Fibroblast of lung (primary cell): Measurements from ENCODE around the gene HIPK2. TPM values are rescaled to one million over a fixed set of nuclear protein-coding genes. Genes with fewer than 3 reads are reported as not detected.
A peak's percentile ranks its signal among the peaks of the same experiment; 100 is the strongest.

Experiments used
- DNase-seq, 2 donors: peaks; one replicate each; pipeline versions ENCODE4 v3.0.0 to v3.0.0-alpha.2; 2010; ENCODE audit warnings: low read depth in 2 of 2
- H2AFZ ChIP-seq: 2 replicates; pipeline ENCODE4 v1.5.1; 2012; ENCODE audit warnings: low read length, control low read depth, inconsistent platforms
- H3K27ac ChIP-seq: 2 replicates; pipeline ENCODE4 v1.5.1; 2011; ENCODE audit warnings: low read length, control low read depth; ENCODE audit not compliant: insufficient read depth
- H3K27me3 ChIP-seq: 2 replicates; pipeline ENCODE4 v1.5.1; 2011; ENCODE audit warnings: mild to moderate bottlenecking, low read length; ENCODE audit not compliant: control insufficient read depth, insufficient read depth
- H3K36me3 ChIP-seq: 2 replicates; pipeline ENCODE4 v1.5.1; 2011; ENCODE audit warnings: low read length; ENCODE audit not compliant: control insufficient read depth, insufficient read depth
- H3K4me1 ChIP-seq: 2 replicates; pipeline ENCODE4 v1.5.1; 2011; ENCODE audit warnings: low read length; ENCODE audit not compliant: control insufficient read depth, insufficient read depth; ENCODE audit errors: extremely low read depth
- H3K4me2 ChIP-seq: 2 replicates; pipeline ENCODE4 v1.5.1; 2011; ENCODE audit warnings: low read length, control low read depth; ENCODE audit not compliant: insufficient read depth; ENCODE audit errors: extremely low read depth
- H3K4me3 ChIP-seq, 4 experiments: fragments of 200-600 bp in 1 of 4; sonication (generic) in 1 of 4; replicated peaks in 1 of 4; 2 replicates each; pipeline ENCODE4 v1.5.1; 2011 to 2016; ENCODE audit warnings: low read length in 4 of 4, low read depth in 3 of 4, mild to moderate bottlenecking in 3 of 4, control low read depth in 2 of 4, inconsistent platforms in 1 of 4, mixed read lengths in 1 of 4; ENCODE audit not compliant: insufficient read depth in 1 of 4; ENCODE audit errors: control extremely low read depth in 1 of 4
- H3K79me2 ChIP-seq: 2 replicates; pipeline ENCODE4 v1.5.1; 2012; ENCODE audit warnings: mild to moderate bottlenecking, low read length, inconsistent platforms; ENCODE audit not compliant: control insufficient read depth, insufficient read depth
- H3K9ac ChIP-seq: 2 replicates; pipeline ENCODE4 v1.5.1; 2011; ENCODE audit warnings: mild to moderate bottlenecking, low read length, control low read depth; ENCODE audit not compliant: insufficient read depth
- H3K9me3 ChIP-seq: 2 replicates; pipeline ENCODE4 v1.5.1; 2012; ENCODE audit warnings: low read depth, low read length; ENCODE audit not compliant: control insufficient read depth, insufficient read depth
- H4K20me1 ChIP-seq: 2 replicates; pipeline ENCODE4 v1.5.1; 2011; ENCODE audit warnings: low read length; ENCODE audit not compliant: control insufficient read depth, insufficient read depth; ENCODE audit errors: extremely low read depth
- EZH2 ChIP-seq: IDR thresholded peaks from 2 replicates; pipeline ENCODE4 v1.5.1; 2012; ENCODE audit warnings: low read length, control low read depth, mild to moderate bottlenecking; ENCODE audit errors: missing control alignments
- polyA plus RNA-seq, 2 donors: library from polyadenylated mRNA; depleted of rRNA in 1 of 2; stranded (reverse) in 1 of 2; unstranded in 1 of 2; fragments of >200 nt; gene quantifications; 2 replicates each; pipeline ENCODE4 v1.2.1, GENCODE V29; 2011 to 2012; ENCODE audit warnings: missing spikeins in 1 of 2
- total RNA-seq: library from RNA; depleted of rRNA; stranded (reverse); fragments of >200 nt; gene quantifications from 2 replicates; pipeline ENCODE4 v1.2.1, GENCODE V29; 2014
- TF ChIP-seq, protein P1 (sequence below), 2 donors: IDR thresholded peaks in 1 of 2; conservative IDR thresholded peaks in 1 of 2; 1 replicate in 1 of 2; 2 replicates in 1 of 2; pipeline ENCODE4 v1.5.1; 2011 to 2012; ENCODE audit warnings: low read length in 2 of 2, control low read depth in 1 of 2, inconsistent platforms in 1 of 2, low read depth in 1 of 2, mild to moderate bottlenecking in 1 of 2

The HIPK2 gene
- total and polyA plus RNA-seq, 2 donors (not counting 1 experiment from before 2014, with no cell fraction given), result 10.1 to 11.1 TPM

DNA sequence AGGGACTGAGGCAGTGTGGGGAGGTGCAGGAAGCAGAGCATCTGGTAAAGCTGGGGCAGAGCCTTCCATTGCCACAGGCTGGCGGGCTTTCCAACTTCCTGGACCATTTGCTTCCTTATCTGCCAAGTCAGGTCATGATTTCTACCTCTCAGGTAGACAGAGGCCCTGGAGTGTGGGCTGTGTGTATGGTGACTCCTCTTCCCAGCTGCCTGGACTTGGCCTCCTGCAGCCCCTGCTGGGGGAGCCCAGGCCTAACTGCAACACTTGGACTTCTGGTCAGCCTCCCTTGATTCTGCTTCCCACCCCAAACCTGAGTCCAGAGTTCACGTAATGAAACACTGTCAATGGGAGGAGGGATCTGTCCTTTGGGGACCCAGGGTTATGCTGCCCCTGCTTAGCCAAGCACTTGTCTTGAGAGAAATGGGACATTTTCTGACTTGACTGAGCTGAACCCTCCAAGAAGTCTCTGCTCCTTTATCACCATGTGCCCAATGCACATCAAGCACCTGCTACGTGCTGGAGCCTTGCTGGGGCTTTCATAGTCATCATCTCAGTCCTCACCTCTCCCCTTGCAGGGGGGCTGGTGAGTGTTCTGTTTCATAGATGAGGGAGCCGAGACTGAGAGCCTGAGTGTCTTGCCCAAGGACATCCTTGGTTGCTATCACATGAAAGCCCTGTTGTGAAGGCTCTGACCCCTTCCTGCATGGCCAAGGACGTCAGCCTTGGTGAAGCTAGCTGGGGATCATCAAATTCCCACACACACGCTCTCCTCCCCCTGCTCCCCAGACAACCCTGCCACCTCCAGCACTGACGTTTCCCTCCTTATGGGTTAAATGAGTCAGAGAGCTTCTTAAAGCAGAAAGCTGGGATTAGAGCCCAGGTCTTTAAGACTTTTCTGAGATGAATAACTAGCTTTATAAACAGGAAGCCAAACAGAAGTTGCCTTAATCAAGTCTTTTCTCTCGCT, 250.9 kb downstream of the HIPK2 start:
- H3K9me3 ChIP-seq, result no peaks in the 10 kb centered on the region
- H3K27ac ChIP-seq, result no peak overlapping the region
- H3K4me2 ChIP-seq, result peak overlapping the region; percentile 56
- H3K36me3 ChIP-seq, result no peaks in the 10 kb centered on the region
- H3K9ac ChIP-seq, result no peak overlapping the region
- H3K4me1 ChIP-seq, result peaks cover 3% of the 10 kb centered on the region
- H2AFZ ChIP-seq, result no peak overlapping the region
- no peak overlapping the region for H3K4me3 ChIP-seq
- TF ChIP-seq EZH2, result no peak
- TF ChIP-seq, protein P1, sequence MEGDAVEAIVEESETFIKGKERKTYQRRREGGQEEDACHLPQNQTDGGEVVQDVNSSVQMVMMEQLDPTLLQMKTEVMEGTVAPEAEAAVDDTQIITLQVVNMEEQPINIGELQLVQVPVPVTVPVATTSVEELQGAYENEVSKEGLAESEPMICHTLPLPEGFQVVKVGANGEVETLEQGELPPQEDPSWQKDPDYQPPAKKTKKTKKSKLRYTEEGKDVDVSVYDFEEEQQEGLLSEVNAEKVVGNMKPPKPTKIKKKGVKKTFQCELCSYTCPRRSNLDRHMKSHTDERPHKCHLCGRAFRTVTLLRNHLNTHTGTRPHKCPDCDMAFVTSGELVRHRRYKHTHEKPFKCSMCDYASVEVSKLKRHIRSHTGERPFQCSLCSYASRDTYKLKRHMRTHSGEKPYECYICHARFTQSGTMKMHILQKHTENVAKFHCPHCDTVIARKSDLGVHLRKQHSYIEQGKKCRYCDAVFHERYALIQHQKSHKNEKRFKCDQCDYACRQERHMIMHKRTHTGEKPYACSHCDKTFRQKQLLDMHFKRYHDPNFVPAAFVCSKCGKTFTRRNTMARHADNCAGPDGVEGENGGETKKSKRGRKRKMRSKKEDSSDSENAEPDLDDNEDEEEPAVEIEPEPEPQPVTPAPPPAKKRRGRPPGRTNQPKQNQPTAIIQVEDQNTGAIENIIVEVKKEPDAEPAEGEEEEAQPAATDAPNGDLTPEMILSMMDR (conservative IDR thresholded peaks at IDR 0.05 in 1 of 2, IDR thresholded peaks at IDR 0.05 in 1 of 2; ENCODE audit: low read depth in 1 of 2, low read length in 2 of 2), result no peak
- peak; percentile 82 to 96 for DNase-seq
- H4K20me1 ChIP-seq, result no peaks in the 10 kb centered on the region
- peaks cover 19% of the 10 kb centered on the region for H3K27me3 ChIP-seq
- H3K79me2 ChIP-seq, result no peaks in the 10 kb centered on the region

DNA sequence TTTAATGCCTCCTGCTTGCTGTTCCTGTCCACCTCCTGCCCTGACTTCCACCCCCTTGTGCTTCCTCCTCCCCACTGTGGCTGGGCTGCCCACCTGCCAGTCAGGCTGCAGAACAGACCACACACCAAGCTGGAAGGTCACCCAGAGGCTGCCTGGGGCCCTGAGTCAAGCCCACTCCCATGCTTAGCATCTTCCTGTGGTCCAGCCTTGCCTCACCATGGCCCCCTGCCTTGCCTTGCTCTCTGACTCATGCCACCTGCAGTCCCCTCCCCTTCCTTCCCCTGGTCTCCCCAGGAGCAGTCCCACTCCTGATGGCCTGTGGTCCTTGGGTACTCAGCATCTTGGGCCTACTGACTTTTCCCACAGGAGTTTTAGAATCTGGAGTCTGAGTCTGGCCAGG, 252.0 kb downstream of the HIPK2 start:
- DNase-seq, result no peak
- no peaks in the 10 kb centered on the region for H3K9me3 ChIP-seq
- H3K9ac ChIP-seq, result no peak overlapping the region
- no peak overlapping the region for H3K4me2 ChIP-seq
- H3K4me1 ChIP-seq, result peaks cover 3% of the 10 kb centered on the region
- H3K27me3 ChIP-seq, result peaks cover 21% of the 10 kb centered on the region
- TF ChIP-seq, protein P1 (conservative IDR thresholded peaks at IDR 0.05 in 1 of 2, IDR thresholded peaks at IDR 0.05 in 1 of 2; ENCODE audit: low read depth in 1 of 2, low read length in 2 of 2), result no peak
- TF ChIP-seq EZH2, result no peak
- no peaks in the 10 kb centered on the region for H4K20me1 ChIP-seq
- H2AFZ ChIP-seq, result no peak overlapping the region
- no peak overlapping the region for H3K4me3 ChIP-seq
- H3K27ac ChIP-seq, result no peak overlapping the region
- no peaks in the 10 kb centered on the region for H3K36me3 ChIP-seq
- no peaks in the 10 kb centered on the region for H3K79me2 ChIP-seq

DNA sequence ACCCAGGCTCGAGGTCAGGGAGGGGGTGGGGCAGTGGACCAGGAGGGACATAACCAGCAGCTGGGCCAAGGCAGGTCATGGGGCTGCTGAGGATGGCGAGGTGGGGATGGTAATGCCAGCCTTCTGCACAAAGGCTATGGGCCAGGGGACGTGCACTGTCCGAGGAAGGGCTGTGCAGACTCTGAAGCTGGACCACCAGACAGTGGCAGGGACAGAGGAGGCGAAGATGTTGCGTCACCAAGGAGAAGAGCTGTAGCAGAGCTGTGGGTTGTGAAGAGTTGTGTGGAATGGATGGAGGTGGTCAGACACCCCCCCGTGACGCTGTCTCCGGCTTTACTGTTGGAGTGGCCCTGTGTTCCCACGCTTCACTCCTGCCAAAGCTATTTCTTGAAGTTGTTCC, 252.6 kb downstream of the HIPK2 start:
- Histone ChIP-seq H3K4me2 (no peak overlapping the region), H3K27me3 (peaks cover 21% of the 10 kb centered on the region)

More for the DNA sequence above, 252.6 kb downstream of the HIPK2 start:
- DNase-seq, result no peak
- TF ChIP-seq EZH2, result no peak
- TF ChIP-seq, protein P1 (conservative IDR thresholded peaks at IDR 0.05 in 1 of 2, IDR thresholded peaks at IDR 0.05 in 1 of 2; ENCODE audit: low read depth in 1 of 2, low read length in 2 of 2), result no peak
- H3K9ac ChIP-seq, result no peak overlapping the region
- H3K4me3 ChIP-seq, result no peak overlapping the region
- H3K27ac ChIP-seq, result no peak overlapping the region
- H3K79me2 ChIP-seq, result no peaks in the 10 kb centered on the region
- no peaks in the 10 kb centered on the region for H3K9me3 ChIP-seq
- no peaks in the 10 kb centered on the region for H4K20me1 ChIP-seq
- H3K36me3 ChIP-seq, result no peaks in the 10 kb centered on the region
- H2AFZ ChIP-seq, result no peak overlapping the region
- H3K4me1 ChIP-seq, result peaks cover 3% of the 10 kb centered on the region
